Measurements from ENCODE around the gene ZNF777.

The ZNF777 gene

DNA sequence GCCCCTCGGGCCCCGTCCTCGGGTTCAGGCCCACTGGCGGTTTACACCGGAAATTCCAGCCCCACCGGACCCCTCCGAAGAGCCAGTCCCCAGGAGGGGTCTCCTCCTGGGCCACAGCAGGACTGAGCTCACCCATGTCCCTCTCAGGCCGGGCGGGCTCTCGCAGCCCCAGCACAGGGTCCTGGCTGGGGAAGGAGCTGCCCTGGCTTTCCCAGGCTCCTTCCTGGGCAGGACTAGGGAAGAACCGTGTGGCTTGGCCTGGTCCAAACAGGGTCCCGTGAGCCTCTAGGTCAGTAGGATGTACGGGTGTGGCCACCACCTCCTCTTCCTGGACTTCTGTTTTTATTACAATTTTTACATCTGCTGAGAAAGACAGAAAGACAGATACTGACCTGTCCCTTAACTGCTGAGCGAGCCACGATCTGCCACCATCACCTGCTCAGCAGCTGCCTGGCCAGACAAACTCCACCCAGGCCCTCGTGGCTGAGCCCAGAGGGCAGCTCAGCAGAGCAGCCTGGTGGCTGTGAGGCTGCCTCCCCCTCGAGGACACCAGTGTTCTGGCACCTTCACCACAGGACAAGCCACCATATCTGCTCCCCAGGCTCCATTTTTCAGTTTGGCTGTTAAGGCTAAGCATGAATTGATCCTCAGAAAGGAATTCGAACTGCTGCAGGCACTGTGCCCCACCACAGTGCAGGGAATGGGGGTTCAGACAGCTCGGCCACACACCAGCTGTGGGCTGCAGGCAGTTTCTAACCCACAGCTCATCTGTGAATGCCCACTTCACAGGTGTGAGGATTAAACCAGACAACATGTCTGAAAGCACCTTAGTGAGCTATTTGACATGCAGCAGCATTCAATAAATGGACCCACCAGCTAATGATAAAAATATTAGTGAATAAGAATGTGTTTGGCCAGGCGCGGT is 14.5 kb upstream of the ZNF777 start:
- no peak for DNase-seq

DNA sequence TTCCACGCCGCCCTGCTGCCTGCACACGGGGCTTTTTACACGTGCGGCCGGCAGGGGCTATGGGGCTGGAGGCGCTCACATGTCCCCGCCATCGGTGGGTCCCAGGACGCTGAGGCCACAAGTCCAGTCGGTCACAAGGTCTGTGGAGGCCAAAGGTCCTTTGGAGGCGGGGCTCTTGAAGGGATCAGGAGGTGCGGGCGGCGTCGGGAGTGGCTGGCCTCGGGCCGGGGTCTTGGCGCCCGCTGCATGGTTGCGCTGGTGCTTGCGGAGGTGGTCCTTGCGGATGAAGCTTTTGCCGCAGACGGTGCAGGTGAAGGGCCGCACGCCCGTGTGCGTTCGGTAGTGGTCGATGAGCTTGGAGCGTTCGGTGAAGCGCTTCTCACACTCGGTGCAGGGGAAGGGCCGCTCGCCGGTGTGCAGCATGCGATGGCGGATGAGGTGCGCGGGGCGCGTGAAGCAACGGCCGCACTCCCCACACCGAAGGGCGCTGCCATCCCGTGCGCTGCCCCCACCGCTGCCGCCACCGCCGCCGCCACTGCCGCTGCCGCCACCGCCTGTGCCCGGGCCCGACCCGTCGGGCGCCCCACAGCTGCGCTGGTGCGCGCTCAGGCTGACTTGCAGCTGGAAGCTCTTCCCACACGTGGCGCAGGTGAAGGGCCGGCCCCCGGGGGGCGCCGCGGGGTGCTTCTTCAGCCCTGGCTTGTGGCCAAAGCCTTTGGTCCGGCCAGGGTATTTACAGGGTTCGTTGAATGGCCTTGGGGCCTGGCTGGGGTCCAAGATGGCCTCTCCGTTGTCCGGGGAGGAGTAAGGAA is 13.7 kb upstream of the ZNF777 start:
- DNase-seq: no peak

DNA sequence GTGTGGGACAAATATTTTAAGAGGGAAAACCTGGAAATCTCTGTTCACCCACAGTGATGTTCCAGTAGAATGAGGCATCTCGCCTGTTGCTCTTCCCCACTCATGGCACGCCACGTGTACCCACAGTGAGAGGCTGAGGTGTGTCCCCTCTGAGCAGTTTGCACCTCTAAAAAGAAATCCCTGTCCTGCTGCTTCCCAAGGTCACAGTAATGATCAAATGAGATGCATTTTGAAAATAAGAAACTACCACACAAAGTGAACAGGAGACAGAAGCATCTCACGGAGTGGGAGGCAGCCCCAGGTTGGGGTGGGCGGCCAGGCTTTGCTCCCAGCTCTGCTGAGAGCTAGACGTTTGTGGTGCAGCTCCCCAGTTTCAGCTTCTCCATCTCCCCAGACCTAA is 12.4 kb upstream of the ZNF777 start:
- DNase-seq: no peak

DNA sequence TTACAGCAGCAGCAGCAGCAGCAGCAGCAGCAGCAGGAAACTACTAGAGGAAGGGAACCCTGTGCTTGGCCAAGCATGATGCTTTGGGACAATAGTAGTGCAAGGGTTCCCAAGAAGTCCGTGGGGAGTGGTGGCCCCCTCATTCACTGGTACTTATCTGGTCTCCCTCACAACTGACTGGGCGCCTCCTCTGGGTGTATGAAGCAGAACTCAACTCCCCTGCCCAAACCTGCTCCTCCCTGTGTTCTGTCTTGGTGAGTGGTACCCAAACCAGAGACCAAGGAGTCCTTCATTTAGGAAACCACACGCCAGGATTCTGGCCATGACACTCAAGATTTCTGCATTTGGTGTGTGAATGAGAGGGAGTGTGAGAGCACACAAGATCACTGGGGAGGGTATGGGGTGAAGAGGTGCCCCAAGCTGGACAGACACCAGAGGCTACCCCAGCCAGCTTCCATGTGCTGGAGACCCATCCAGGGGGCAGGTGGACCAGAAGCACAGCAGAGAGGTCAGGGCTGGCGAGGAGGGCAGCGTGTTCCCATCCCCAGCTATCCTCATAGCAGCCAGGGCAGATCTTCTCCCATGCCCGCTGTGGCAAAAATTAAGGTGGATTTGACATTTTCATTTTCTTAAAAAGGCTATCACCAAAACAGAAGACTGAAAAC is 10.6 kb upstream of the ZNF777 start:
- DNase-seq: no peak

DNA sequence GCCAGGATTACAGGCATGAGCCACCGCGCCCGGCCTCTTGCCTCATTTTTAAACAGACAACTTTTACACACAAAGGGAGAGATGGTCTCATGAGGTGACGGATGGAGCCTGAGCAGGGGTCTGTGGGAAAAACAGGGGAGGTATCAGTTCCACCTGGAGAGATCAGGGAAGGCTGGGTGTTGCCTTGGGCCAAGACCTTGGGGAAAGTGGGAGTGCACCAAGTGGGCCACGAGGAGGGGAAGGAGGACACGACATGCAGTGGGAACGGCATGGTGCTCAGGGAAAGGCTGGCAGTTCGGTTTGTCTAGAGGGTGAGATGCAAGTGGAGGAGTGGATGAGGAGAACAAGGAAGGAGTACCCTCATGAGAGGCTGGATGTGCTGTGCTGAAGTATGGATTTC is 8.9 kb upstream of the ZNF777 start:
- DNase-seq: no peak

DNA sequence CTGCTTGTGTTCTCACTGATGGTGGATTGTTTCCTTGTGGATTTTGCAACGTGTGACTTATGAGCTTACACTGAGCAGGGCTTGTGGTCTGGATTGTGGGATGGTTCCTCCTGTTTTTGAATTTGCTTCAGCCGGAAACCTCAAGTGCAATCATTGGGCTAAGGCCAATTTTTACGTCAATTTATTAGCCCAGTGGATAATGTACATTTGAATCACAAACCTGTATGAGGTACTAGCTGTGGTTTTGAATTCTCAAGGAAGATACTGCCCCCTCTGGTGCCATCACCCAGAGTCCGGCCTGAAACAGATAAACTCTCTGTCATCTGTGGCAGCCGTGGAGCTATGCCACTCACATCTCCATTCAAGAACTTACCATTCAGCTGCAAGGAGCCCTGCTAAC is 7.3 kb upstream of the ZNF777 start:
- DNase-seq: no peak

DNA sequence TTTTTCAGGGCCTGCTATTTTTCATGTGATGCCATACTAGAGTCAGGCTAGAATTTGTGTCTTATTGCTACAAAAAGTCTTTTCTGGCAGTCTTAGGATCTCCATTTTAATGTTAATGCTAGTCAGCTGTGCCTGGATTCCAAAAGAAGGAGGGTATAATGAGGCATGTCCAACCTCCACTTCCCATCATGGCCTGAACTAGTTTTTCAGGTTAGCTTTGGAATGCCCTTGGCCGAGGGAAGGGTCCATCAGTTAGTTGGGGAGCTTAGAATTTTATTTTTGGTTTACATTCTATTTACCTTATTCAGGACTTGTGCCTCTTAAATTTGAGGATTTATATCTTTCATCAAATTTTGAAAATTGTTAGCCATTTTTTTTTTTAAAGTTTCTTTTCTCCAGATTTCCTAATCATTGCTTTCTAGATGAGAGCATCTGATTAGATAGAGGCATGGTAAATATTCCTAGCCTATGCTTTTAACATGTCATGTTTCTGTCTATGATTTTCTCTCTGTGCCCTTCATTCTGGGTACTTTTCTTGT is 6.5 kb upstream of the ZNF777 start:
- DNase-seq: no peak

DNA sequence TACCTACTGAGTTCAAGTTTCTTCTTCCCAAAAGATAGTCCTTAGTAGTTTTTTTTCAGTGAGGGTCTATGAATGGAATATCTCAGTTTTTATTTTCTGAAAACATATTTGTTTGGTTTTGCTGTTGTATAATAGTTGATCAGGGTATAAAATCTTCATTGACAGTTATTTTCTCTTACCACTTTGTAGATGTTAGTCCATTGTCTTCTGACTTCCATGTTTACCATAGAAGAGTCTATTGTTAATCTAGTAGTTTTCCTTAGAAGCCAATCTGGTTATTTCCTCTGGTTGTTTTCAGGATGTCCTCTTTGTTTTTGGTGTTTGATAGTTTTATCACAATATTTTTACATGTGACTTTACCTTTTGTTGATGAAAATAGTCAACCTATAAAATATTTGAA is 5.5 kb upstream of the ZNF777 start:
- no peak for DNase-seq

DNA sequence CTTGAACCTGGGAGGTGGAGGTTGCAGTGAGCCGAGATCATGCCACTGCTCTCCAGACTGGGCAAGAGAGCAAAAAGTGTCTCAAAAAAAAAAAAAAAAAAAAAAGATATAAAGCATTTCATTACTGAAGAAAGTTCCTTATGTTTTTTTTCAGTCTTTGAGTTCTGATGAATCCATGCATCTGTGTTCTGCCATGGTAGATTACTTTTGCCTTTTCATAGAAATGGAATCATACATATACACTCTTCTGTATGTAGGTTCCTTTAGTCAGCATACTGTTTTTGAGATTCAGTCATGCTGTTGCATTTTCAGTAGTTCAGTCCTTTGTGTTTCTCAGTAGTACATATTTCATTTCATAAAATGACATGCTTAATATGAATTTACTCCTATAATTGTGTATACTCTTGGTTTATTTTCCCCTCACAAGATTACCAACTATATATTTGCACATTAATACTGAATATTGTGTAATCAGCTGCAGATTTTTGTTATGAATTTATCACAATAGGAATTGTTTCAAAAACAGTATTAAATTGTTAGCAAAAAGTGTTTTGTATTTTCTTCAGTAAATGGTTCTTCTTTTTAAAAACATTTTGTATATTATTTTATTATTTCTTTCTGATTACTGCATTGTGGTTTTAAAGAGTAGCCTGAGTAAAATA is 2.8 kb upstream of the ZNF777 start:
- DNase-seq: no peak

DNA sequence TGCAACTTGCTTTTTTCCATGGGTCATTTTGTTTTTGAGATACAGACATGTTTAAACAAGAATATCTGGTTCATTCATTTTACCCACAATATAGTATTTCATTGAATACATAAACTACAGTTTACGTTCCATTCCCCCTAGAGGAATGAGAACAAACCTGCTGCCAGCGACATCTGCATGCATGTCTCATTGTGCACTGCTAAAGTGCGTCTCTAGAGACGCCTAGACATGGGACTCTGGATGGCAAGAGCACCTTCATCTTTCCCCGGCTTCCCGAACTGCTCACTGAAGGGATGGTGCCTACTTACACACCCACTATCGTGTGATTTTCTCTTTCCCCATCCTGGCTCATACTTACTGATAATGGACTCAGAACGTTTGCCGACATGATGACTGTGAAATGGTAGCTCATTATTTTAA is 1.2 kb upstream of the ZNF777 start:
- DNase-seq: no peak

DNA sequence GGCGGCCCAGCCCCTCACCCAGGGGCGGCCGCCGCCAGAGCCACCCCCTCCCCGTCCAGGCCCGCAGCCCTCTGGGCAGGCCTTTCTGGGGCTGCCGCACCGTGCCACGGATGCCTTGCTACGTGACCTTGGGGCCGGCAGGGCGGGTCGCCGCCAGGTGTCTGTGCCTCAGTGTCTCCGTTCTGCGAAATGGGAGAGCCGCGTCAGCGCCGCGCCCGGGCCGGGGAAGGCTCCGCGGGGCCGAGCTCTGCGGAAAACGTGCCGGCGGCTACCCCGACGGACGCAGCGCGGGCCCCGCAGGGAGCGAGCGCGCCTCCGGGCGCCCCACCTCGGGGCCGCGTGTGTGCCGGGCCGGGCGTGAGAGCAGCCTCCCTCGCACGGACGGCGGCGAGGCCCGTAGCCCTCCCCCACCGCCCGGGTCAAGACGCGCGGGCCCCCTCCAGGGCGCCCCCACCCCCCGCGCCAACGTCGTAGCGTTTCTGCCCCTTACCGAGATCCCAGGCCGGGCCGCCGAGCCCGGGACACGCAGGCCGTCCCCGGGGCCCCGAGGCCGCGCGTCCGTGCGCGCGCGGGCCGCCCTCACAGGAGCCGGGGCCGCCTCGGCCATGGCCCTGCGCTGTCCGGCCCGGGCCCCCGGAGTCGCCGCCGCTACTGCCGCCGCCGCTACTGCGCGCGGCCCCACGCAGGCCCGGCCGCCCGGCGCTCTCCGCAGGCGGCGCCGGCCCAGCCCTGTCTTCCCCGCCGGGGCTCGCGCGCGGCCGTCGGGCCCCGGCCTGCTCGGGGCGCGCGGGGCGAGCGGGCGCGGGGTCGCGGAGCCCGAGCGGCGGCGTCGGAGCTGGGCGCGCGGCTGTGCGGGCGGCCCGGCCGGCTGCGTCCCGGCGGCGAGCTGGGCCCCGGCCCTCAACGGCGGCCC is 1.1 kb downstream of the ZNF777 start:
- no peak for DNase-seq

DNA sequence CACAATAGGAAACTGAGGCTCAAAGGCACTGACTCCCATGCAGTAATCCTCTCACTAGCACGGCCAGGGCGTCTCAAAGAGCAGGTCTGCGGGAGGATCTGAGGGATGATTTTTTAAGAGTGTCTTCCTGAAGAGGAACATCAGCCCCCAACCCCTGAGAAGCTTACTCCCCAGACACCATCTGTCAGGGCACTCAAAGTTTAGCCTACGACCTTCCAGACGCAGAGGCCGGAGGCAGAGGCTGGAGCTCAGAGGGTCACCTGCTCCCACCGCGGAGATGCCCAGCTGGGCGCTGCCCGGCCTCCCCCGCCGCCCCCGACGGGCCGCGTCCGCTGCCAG is 1.7 kb downstream of the ZNF777 start:
- no peak for DNase-seq

DNA sequence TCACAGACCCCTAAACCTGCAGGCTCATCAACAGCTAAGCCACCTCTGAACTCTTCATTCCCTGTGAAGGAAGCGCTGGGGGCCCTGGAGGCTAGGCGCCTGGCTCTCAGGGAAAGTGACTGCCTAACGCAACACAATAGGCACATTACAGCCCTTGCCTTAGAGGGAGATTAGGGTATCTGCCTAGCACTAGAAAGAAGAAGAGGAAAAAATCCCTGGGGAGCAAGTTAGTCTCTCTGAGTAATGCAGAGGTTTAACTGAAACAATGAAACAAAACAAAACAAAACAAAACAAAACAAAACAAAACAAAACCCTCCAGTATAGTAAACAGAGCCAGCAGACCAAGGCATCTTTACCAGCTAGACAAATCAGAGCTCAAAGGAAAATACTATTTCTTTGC is 2.6 kb downstream of the ZNF777 start:
- no peak for DNase-seq

DNA sequence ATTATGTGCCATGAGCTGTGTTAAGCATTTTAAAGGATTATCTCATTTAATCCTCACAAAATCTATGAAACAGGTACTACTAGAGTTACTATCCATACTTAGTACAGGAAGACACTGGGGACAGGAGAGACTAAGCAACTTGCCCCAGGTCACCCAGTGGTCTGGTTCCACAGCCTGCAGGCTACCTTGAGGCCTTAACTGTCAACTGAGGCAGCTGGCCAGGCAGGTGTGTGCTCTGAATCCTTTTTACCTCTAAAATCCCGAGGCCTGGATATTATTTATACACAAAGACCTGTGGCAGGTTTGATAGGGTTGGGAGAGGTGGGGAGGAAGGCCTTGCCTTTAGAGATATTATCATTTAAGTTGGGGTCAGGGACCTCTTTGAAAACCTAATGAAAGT is 3.1 kb downstream of the ZNF777 start:
- DNase-seq: no peak

DNA sequence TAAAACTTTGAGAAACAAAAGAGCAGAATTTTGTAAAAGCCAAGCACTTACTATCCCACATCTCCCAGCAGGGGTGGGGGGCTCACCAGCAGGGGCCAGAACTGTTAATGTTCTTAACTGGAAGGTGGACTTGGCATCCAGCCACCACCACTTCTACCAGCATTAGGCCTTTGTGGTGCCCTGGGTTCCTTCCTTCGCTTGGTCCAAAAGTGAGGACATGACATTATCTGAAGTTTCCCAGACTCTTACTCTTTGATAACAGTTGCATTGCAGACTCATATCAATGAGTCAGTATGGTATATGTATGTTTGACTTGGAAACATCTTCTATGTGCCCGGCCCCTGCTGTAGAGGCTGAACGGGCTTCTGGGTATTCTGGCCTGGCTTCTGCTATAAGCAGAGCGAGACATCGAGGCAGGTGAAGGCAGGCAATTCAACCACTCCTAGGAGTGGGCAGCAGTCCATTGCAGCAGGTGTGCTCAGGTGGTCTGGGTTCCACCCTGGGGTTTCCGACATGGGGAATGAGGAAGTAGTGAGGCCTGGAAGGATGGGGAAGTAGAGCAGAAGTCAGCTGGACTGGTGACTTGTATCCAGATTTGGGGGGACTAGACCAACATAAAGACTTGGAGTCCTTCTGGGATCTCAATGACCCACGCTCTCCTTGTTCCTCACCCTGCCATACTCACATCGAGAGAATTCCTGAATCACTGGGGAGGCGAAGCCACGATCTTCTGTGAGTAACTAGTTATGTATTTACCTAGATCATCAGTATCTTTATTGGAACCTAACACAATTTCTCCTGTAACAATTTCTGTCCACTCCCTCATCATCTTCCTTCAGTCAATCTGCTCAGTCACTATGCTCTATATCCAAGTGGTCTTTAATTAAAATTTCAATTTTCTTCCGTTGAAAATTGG is 4.1 kb downstream of the ZNF777 start:
- DNase-seq: no peak

DNA sequence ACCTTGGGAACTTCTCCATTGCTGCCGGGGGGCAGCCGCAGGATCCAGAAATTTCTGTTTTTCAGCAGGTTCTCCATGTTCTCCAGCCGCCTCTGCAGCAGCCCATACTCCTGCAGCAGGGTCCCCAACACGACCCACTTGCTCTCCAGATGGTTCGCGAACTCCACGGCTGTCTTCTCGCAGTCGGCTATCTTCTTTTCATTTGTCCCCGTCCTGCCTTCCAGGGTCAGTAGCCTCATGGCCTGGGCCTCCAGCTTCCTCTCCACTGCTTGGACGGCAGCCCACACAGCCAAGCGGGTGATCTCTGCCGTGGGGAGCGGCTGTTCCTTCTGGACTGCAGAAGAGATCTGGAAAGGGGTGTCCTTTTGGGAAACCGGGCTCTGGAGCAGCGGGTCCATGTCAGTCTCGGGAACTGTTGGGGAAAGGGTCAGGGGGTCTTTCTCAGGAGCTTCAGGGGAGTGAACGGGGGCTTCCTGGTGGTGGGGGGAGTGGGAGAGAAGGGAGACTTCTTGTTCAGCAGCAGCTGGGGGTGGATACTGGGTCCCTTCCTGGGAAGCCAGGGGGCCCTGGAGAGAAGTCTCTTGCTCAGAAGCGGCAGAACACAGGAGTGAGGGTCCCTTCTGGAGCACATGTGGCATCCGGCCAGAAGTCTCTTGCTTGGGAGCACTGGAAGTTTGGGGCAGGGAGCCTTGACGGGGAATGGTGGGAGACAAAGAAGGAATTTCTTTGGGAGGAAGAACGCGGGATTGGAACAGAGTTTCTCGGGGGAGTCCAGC is 5.5 kb downstream of the ZNF777 start:
- DNase-seq: no peak

DNA sequence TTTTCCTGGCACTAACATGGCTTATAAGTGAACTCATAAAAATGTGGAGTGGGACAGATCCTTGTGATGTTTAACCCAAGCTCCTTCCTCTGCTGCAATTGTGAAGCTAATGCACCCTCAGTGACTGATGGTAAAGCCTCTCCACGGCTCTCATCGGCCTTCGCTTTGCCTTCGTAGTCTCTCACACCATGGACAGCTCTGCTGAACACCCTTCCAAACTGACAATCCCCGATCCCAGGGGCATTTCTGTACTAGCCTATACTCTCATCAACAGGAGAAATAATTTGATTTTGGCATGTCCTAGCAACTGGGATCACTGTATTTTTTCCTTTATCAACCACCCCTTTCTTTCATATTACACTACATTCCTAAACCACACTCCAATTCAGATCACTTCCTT is 6.1 kb downstream of the ZNF777 start:
- DNase-seq: no peak

DNA sequence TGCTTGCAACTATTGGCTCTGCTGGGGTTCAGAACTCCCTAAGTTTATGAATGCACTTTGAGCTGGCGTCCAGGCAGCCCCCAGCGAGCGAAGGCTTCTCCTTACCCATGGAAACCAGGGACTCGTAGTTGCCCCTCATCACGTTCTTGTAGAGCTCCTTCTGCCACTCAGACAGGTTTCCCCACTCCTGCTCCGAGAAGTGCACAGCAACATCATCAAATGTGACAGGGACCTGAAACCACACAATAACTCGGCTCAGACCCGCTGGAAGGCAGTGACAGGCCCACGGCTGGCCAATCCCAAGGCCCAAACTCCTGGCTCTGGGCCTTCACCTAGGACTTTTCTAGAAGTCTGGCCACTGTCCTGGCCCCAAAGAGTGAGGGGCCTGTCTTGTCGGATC is 6.9 kb downstream of the ZNF777 start:
- no peak for DNase-seq

DNA sequence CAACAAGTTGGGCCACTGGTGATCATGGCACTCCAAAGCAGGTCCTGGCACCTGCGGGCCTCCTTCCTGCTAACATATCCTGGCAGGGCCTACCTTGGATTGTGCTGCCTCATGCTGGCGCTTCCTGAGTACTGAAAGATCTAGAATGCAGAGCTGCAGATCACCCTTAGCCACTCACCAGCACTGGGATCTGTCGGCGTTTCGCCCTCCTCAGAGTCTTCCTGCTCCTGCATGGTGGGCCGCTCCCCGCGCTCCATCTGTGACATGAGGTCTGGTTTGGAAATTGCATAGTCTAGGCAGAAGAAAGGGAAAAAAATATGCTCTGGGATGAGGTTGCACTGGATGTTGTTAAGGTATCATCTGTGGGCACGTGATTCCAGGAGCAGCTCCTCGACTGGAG is 10.0 kb downstream of the ZNF777 start:
- no peak for DNase-seq

DNA sequence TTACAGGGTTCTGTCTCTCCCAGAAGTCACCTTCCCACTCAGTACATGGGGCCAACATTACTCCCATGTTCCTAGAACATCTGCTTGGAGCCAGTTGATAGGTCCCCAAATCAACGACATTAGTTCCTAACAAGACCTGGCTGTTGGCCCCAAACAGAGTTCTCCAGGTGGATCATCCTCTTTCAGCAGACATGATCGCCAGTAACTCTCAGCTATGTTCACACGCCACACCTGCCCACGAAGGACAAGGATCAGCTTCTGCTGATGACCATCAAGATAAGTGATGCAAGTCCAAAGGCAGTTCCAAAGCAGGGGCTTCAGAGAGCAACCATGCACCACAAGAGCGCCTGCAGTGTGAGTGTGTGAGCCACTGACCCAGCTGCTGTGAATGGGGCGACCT is 11.0 kb downstream of the ZNF777 start:
- DNase-seq: no peak

All from NCI-H1694 (cell line).